Right ventricle myocardium inferior (tissue), 1 donor: Measurements from ENCODE around the gene ZIC4. TPM values are rescaled to one million over a fixed set of nuclear protein-coding genes. Genes with fewer than 3 reads are reported as not detected.

Source experiments
- ATAC-seq: fragments of 200-7000 bp; cut with Tn5 transposase; one replicate; pipeline ENCODE4 v1.9.1; 2020; ENCODE audit warnings: mild to moderate bottlenecking, moderate library complexity
- DNase-seq: peaks from one replicate; pipeline ENCODE4 v3.0.0; 2021; ENCODE audit errors: missing footprints
- intact Hi-C: fragments of 100-400 bp; cut with DNase I; formaldehyde crosslinking; loops from one replicate; pipeline ENCODE4 v1.11.0; 2022
- total RNA-seq: library from RNA; stranded (reverse); fragmentation: NEBNext Ultra II Directional; extraction: Animal tissue kit (Norgen Biotek cat#: 25700); gene quantifications from one replicate; pipeline ENCODE4 v1.2.1, GENCODE V29; 2021
- donor health status: DM: no; HTN: yes; CAD: no; lungs with severe emphysema.

The ZIC4 gene
- total RNA-seq, 1 donor from 2014 or later: not detected

GRCh38 chr3:147418808-147419701, 12.7 kb upstream of the ZIC4 start:
- DNase-seq: peak; percentile 62
- intact Hi-C loops: no loop called here
- ATAC-seq: no peak

DNA sequence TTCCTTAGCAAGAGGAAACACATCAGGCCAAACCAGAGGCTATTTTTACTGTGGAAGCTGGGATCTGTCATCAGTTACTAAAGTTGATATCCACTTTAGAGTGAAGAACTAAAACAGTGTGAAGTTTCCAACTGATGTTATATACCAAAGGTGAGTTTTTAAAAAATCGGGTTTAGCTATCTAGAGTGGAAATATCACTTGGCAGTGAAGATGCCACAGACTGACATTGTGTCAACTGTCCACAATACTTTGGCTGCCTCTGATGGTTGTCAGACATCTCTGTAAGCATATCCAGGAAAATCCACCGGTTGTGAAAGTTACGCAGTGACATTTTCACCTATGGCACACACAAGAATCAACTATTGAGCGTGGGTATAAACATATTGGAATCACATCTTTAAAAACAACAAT, 12.0 kb upstream of the ZIC4 start:
- intact Hi-C loops: no loop called here
- ATAC-seq: no peak

DNA sequence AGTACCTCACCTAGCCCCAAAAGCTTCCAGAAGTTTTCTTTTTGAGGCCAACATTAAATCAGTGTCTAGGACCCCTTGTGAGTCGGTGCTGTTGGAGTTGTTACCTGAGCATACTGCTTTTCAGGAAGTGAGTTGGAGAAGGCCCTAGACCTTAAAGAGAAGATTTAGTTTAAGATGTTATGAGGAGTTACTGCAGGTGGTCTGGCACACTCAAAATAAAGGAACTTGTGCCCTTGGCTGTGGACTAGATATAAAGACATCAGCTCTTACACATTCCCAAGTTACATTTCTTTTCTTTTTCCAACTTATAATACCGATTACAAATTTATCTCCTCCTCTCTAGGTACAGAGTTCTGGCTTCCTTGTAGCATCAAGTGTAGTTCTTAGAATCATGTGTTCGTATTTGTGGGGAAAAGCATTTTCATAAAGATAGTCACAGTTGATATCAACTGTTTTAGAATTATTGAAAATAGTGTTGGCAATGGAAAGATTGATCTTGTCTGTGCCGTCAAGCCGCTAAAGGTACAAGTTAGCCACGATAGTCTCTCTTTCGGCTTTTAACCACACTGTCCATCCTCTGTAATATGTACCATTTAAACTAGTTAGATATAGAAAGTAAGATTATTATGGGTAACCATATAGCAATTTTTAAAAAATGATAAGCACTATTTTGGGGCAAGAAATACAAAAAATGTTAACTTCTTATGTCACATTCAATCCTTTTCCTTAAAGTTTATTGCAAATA, 11.4 kb upstream of the ZIC4 start:
- no peak for DNase-seq
- intact Hi-C loops: no loop called here
- ATAC-seq: no peak

More for the DNA sequence above, 12.0 kb upstream of the ZIC4 start:
- no peak for DNase-seq

- ATAC-seq (no peak), DNase-seq (no peak)
- intact Hi-C loops: no loop called here
These were observed 10.6 kb upstream of the ZIC4 start for GRCh38 chr3:147416931-147417330.

- ATAC-seq (no peak), DNase-seq (no peak)
- intact Hi-C loops: no loop called here
These were observed 9.5 kb upstream of the ZIC4 start for GRCh38 chr3:147415874-147416273.

DNA sequence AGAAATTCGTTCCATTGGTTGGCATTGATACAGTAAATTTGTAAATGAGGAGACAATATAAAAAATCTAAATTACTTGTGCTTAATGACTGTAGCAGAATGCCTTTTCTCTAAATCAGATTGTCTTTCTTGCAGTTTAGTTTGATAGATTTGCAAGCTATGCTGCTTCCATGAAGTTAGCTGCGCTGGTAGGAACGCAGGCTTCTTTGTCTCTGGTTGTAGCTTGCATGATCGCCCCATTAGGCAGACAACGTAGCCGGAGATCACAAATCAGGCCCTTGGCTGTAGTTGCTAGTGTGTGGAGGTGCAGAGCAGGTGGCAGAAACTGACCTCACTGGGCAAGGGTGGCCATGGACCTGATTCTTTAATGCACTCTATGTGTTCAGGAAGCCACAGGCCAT, 8.9 kb upstream of the ZIC4 start:
- ATAC-seq (no peak), DNase-seq (no peak)
- intact Hi-C loops: no loop called here

DNA sequence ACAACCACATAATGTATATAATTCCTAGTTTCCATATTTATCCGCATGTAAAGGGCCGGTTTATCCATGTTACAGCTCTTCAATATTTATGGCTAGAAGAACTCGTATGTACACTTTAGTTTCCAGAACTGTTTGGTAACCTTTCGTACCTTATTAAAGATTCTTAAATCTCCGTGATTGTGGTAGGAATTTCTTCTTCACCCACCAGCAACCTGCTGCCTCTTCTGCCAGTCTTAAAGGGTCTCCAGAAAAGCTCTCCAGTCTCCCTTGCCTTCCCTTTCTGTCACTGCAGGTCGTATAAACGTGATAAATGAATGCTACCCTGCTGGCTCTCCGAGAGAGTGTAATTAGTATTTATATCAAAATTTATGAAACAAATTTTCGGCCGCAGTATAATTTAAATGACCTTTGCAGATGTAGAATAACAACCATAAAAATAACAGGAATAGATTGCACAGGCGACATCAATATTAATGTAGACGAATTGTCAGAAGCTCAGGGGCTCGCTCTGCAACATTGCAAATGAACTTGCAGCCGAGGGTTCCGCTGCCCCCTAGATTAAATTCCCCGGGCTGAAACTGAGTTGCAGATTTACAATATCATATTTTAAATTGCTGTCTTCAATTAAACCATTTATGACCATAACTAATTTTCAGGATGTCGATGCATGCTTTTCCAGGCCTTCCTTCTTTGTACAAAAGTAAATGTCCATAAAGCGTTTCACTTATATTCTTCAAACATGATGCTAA, 8.2 kb upstream of the ZIC4 start:
- DNase-seq: no peak
- no peak for ATAC-seq
- intact Hi-C loops: no loop called here

DNA sequence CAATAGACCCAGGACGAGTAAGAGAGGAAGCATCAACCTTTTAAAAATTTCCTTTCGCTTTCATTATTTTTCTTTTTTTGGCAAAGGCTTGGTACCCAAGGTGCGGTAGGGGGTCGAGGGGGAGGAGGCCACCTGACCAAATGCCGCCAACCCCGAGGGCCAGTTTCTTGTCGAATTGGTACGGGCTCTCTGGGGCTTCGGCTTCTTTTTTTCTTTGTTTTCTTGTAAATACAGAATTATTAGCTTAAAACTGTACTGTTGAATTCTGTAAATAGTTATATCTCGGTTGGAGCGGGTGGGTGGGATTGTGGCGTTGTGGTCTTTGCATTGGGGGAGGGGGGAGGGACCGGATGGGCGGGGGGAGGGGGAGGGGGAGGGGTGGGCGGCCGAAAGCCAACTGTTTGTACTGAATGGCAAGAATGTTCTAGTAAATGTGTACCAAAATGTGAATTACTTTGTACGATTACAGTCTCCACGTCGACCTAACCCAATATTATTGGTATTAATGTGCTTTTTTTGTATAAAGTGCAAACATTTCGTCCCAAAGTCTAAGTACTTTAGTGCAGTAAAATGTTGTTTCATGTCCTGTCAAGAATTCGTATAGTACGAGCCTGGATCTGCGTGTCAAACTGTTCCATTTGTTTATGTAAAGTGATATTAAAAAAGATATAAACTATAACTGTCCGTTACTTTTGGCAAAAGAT, 7.5 kb upstream of the ZIC4 start:
- no peak for ATAC-seq
- no peak for DNase-seq
- intact Hi-C loops: no loop called here

- ATAC-seq (no peak), DNase-seq (no peak)
- intact Hi-C loops: no loop called here
These were observed 6.8 kb upstream of the ZIC4 start for GRCh38 chr3:147412917-147413685.

GRCh38 chr3:147412261-147412916, 6.0 kb upstream of the ZIC4 start:
- DNase-seq (no peak), ATAC-seq (no peak)
- intact Hi-C loops: no loop called here

GRCh38 chr3:147411815-147412241, 5.5 kb upstream of the ZIC4 start:
- no peak for DNase-seq
- ATAC-seq: no peak
- intact Hi-C loops: no loop called here

DNA sequence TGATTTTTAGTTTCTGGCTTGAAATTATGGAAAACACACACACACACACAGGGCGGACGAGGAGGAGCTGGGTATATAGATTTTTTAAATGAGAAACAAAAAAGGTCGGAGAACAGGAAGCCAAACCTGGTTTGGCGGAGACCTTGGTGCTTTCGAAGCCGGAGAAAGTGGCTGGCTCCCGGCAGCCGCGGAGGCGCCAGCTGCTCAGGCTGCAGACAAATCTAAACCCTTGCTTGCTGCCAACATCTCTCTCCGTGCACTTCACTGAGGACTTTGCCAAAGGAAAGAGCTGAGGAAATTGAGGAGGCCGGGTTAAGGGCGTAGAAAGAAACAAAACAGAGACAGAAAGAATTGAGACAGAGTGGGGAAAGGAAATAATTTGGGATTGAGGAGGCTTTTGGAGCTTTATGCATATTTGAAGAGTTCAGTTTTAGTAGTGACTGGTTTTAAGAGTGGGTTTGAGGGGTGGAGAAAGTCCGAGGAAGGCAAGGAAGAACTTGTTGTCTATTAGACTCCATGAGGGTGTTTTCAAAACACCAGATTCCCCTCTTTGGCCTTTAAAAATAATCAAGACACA, 5.0 kb upstream of the ZIC4 start:
- intact Hi-C loops: no loop called here
- no peak for ATAC-seq
- no peak for DNase-seq

GRCh38 chr3:147410526-147411237, 4.3 kb upstream of the ZIC4 start:
- ATAC-seq (peak; percentile 26), DNase-seq (no peak)
- intact Hi-C loops: no loop called here

- DNase-seq (no peak), ATAC-seq (no peak)
- intact Hi-C loops: no loop called here
These were observed 3.8 kb upstream of the ZIC4 start for GRCh38 chr3:147410116-147410525.

GRCh38 chr3:147409143-147410115, 3.1 kb upstream of the ZIC4 start, which contains the start of gene ZIC1:
Gene ZIC1, plus strand, starts transcription at chr3:147409365. Its CDS starts 748 bp downstream, at chr3:147410113.
- no peak for ATAC-seq
- intact Hi-C loops: no loop called here
- DNase-seq: no peak
